NCI-H82 treated with DMSO at 0.1 percent for 48 hours (cell line): ENCODE data around the gene FAM161A.
"Not testable (repeated sequence)": the region's sequence is repeated elsewhere in the genome, so short reads cannot be mapped to it uniquely, and the experiment has no call there.

Experiments used
- DNase-seq: peaks from one replicate; lab custom pipeline; 2025; ENCODE audit not compliant: unreplicated experiment; lab: John Stamatoyannopoulos, UW

FAM161A gene

GRCh38 chr2:61845320-61845719, 8.5 kb downstream of the FAM161A start:
- no peak for DNase-seq

- no peak for DNase-seq
Measured at GRCh38 chr2:61841286-61841685, 12.6 kb downstream of the FAM161A start.

GRCh38 chr2:61834893-61835292, 19.0 kb downstream of the FAM161A start:
- DNase-seq, result no peak

- no peak for DNase-seq
Measured at GRCh38 chr2:61833971-61834370, 19.9 kb downstream of the FAM161A start.

GRCh38 chr2:61832183-61832841, 21.5 kb downstream of the FAM161A start:
- no peak for DNase-seq

- no peak for DNase-seq
Measured at GRCh38 chr2:61822255-61822654, 31.6 kb downstream of the FAM161A start.

- DNase-seq, result no peak
Measured at GRCh38 chr2:61816480-61817355, 37.1 kb downstream of the FAM161A start.

GRCh38 chr2:61814539-61815160, 39.2 kb downstream of the FAM161A start:
- no peak for DNase-seq

- DNase-seq, result not testable (repeated sequence)
Measured at GRCh38 chr2:61813314-61813713, 40.5 kb downstream of the FAM161A start.

- DNase-seq, result no peak
Measured at GRCh38 chr2:61811821-61812220, 42.0 kb downstream of the FAM161A start.

- DNase-seq, result not testable (repeated sequence)
Measured at GRCh38 chr2:61810203-61810602, 43.7 kb downstream of the FAM161A start.

- not testable (repeated sequence) for DNase-seq
Measured at GRCh38 chr2:61808693-61809092, 45.2 kb downstream of the FAM161A start.

- DNase-seq, result no peak
Measured at GRCh38 chr2:61807036-61807757, 46.7 kb downstream of the FAM161A start.

GRCh38 chr2:61802548-61802947, 51.3 kb downstream of the FAM161A start:
- DNase-seq, result no peak

- DNase-seq, result no peak
Measured at GRCh38 chr2:61799099-61799498, 54.8 kb downstream of the FAM161A start.

GRCh38 chr2:61797446-61797845, 56.4 kb downstream of the FAM161A start:
- not testable (repeated sequence) for DNase-seq

- no peak for DNase-seq
Measured at GRCh38 chr2:61795408-61795807, 58.5 kb downstream of the FAM161A start.

GRCh38 chr2:61793389-61793836, 60.4 kb downstream of the FAM161A start:
- no peak for DNase-seq

- no peak for DNase-seq
Measured at GRCh38 chr2:61792355-61792890, 61.4 kb downstream of the FAM161A start.

- DNase-seq, result no peak
Measured at GRCh38 chr2:61789807-61790602, 63.9 kb downstream of the FAM161A start.
